Dermis microvascular lymphatic vessel endothelial cell (primary cell): Measurements from ENCODE around the gene ARHGAP45. TPM values are rescaled to one million over a fixed set of nuclear protein-coding genes. Genes with fewer than 3 reads are reported as not detected.

ENCODE experiments used
- DNase-seq, 2 donors: peaks; one replicate each; pipeline versions ENCODE4 v3.0.0 to v3.0.0-alpha.2; 2010; ENCODE audit warnings: low read depth in 2 of 2
- total RNA-seq: library from RNA; depleted of rRNA; stranded (reverse); fragments of >200 nt; gene quantifications from 2 replicates; pipeline ENCODE4 v1.2.1, GENCODE V29; 2014

ARHGAP45 gene
- total RNA-seq, 1 donor from 2014 or later: 24.6 TPM

- no peak for DNase-seq
Observed at GRCh38 chr19:1085676-1086442, 18.9 kb downstream of the ARHGAP45 start.

- DNase-seq: no peak
Observed at GRCh38 chr19:1086613-1087012, 19.6 kb downstream of the ARHGAP45 start.

- no peak for DNase-seq
Observed at GRCh38 chr19:1087813-1088415, 20.9 kb downstream of the ARHGAP45 start.

DNA sequence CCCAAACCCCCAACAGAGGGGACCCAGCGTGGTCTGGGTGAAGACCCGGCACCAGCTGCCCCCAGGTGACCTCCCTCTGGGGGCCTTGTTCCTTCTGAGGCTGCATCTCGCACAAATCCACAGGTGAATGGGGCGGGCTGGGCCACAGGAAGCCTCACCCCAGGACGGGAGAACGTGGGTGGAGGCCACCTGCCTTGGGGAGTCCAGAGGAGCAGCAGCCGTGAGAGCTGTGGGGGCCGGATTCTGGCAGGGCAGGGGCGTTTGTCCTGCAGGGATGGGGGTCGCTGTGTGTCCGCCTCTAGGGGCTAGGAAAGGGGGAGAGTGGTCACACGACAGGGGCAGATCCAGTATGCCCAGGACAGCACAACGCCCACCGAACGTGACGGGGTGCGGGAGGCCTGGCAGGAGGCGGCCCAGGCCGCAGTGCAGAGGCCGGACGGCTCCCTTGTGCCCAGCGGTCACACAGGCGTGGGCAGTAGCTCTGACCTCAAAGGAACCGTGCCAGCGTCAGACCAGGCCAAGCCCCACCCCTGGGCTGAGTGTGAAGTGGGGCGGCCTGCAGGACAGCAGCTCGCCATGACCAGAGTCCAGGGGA, 21.5 kb downstream of the ARHGAP45 start:
- no peak for DNase-seq

DNA sequence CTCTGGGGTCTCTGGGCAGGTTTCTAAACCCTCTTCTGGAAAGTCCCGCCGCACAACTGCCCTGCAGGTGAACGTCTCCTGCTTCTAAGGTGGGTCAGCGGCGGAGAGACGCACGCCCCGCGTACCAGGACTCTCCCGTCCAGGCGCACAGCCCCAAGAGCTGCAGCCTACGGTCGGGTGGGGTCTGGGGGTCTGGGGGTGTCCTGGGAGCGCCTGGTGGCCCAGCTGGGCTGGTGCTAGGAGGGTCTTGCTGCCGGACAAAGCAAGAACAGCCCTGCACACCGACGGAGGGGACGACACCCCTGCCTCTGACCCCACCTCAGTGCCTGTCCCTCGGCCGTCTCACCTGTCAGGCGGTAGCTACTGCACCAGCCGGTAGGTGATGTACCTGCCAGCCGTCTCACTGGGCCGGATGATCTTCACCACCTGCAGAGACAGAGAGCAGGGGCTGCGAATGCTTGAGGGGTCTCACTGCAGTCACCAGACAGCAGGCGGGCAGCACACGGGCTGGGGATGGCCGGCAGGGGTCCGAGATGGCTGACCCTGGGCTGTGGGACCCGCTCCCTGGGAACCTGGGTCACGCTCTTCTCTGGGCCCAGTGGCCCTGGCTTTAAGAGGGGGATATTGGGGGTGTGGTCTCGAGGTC, 22.3 kb downstream of the ARHGAP45 start:
- DNase-seq: no peak

- DNase-seq: no peak
Observed at GRCh38 chr19:1089891-1090290, 22.9 kb downstream of the ARHGAP45 start.

DNA sequence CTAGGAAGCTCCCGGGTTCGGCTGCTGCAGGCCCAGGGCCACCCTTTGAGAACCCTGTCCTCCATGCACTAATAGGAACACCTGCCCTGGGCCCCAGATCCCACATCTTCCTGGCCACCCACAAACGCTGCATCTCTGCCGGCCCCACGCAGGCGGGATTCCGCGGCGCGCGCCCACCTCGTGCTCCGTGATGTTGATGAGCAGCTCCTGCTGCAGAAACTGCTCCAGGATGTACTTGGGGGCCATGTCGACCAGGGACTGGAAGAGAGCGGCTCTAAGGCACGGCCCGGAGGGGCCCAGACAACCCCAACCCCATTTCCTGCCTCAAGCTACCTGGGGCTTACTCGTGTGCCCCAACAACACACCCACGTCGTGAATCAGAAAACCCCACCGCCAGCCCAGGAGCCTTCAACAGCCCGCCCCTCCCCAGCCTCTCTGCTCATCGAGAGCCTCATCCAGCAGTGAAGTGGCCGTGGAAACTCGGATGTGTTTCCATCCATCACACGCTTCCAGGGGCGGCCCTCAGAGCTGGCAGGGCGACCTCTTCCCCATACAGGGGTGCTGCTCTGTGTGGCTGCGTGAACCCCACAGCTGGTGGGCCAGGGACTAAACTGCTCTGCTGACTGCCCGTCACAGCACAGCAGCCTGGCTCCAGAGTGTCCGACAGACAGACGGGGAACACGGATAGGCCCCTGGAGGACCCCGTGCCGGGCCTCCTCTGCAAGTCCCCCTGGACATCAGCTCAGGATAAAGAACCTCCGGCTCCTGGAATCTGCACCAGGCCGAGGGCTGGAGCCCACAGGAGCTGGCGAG, 24.0 kb downstream of the ARHGAP45 start:
- DNase-seq: no peak

GRCh38 chr19:1091544-1092175, 24.7 kb downstream of the ARHGAP45 start:
- DNase-seq: no peak

DNA sequence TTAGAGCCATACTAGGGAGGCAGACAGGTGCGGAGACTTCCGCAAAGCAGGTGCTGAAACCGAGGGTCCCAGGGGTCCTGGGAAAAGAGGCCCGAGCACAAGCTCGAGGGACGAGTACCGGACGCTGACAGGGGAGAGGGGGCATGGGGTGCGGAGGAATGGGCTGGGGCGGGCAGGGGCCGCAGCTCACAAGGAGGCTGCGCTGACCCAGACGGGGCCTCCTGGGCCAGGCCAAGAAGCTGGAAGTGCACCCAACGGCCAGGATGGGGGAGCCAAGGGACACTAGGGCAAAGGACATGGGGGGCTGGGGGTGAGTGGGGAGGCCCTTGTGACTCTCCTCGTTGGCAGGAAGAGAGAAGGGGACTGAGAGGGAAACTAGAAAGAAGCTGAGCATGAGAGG, 26.4 kb downstream of the ARHGAP45 start:
- no peak for DNase-seq

DNA sequence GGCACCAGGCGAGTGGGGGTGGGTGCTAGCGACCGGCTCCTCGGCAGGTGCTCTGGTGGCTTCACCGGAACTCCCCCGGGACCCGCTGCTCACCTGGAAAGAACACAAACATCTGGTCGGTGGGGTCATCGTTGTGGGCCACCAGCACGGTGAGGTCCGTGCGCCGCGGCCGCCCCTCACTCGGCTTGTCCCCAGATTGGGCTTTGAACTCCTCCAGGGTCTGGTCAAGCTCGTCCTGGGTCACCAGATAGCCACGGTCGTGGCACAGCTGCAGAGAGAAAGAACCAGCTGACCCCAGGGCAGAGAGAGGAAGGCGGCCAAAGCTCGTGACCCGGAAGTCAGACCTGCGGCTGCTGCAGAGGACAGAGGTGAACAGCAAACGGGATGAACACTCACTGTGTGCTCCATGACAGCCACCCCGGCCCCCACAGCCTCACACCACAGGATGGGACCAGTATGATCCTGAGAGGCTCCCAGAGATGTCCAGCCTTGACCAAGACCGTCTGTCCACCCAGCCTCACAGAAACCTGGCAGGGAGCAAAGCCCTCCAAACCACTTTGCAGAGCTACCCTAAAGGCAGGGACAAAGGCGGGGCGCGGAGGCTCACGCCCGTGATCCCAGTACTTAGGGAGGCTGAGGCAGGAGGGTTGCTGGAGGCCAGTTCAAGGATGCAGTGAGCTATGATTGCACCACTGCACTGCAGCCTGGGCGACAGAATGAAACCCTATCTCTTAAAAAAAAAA, 27.0 kb downstream of the ARHGAP45 start:
- no peak for DNase-seq

DNA sequence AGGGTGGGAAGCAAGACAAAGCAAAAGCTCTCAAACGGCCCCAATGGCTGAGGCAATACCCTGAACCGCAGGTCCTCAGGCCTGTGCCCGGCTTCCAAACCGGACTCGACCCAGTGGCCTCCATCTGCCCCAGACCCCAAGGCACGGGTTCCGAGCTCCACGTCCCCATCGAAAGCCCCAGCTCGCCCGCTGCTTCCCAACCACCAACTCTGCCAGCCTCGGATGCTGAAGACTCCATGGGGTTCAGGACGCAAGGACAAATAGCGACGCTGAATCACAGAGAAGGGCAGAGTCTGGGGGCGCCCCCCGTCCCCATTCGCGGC, 27.6 kb downstream of the ARHGAP45 start:
- DNase-seq: no peak

DNA sequence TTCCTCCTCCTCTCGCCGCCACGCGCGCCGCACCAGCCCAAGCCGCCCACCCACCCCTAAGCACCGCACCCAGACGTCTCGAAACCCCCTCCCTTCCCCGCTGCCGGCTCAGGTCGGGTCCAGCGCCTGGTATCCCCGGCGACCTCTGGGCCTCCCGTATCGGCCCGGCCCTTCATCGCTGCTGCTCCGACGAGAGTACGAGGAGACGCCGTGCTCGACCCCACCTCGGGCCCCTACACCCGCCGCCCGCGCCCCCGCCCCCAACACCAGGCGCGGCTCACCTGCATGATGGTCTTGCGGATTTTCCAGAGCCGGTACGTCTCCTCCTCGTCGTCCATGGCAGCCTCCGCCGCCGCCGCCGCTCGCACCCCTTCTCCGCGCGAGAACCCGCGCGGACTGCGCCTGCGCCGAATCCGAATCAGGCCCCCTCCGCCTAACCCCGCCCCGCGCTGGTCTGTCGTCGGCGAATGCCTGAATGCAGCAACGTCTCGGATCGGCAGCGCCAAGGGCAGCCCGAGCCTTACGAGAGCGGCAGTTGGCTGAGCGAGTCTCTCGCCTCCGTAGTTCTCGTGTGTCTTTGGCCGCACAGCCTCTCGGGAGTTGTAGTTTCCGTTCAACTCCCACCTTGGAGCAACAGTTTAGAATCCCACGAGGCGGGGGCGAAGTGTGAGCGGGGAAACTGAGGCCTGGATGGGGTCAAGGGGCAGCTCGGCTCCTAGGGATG, 28.2 kb downstream of the ARHGAP45 start, which contains the start of gene POLR2E:
TSS of gene POLR2E (minus strand) at position 398 of the 724 bp plus-strand sequence. CDS start at position 338, 60 bp downstream.
- peak; percentile 97 to 98 for DNase-seq

GRCh38 chr19:1097810-1098176, 30.8 kb downstream of the ARHGAP45 start:
- no peak for DNase-seq

GRCh38 chr19:1098177-1099051, 31.4 kb downstream of the ARHGAP45 start:
- DNase-seq: no peak

DNA sequence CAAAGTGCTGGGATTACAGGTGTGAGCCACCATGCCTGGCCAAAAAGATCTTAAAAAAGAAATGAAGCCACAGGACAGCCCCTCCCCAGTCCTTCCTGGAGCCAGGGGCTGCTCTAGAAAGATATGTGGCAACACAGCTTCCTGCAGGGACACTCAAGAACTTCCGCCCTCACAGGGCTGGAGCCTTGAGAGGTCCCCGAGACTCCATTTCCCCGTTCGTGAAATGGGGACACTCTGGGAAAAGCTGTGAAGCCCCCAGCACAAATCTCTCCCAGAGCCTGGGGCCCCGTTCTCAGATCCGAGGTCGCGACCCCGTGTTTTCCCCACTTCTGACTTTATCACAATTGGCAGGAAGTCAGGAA, 34.4 kb downstream of the ARHGAP45 start:
- DNase-seq: no peak

DNA sequence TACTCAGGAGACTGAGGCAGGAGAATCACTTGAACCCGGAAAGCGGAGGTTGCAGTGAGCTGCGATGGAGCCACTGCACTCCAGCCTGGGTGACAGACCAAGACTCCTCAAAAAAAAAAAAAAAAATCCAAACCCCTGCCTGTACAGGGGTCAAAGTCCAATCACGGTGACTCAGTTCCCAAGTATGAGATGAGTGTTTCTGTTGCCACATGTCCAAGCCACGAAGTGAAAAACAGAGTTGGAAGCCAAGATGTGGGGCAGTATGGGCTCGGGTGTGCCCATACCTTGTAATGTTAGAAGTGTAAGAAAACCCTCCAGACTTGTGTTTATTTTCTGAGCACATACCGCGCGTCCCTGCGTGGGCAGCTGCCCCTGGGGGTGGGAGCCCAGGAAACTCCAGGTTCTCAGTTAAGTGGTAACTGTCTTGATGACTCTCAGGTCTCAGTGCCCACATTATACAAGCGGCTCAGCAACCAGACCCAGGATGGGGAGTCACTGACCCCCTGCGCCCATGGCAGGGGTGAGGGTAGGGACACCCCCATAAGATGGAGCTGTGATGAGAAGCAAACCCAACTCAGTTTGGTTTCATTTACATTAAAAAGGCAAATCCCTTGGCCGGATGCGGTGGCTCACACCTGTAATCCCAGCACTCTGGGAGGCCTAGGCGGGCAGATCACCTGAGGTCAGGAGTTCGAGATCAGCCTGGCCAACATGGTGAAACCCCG, 35.6 kb downstream of the ARHGAP45 start:
- peak; percentile 51 to 96 for DNase-seq

DNA sequence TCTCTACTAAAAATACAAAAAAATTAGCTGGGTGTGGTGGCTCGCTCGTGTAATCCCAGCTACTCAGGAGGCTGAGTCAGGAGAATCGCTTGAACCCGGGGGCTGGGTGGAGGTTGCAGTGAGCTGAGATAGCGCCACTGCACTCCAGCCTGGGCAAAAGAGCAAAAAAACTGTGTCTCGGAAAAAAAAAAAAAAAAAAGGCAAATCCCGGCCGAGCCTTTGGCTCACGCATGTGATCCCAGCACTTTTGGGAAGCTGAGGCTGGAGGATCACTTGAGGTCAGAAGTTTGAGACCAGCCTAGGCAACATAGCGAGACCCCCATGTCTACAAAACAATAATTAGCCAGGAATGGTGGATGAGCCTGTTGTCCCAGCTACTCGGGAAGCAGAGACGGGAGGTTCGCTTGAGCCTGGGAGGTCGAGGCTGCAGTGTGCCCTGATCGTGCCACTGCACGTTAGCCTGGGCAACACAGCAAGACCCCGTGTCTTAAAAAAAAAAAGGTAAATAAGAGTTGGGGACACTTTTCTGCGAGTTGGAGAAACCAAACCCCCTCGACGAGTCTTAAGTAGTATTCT, 36.3 kb downstream of the ARHGAP45 start:
- no peak for DNase-seq
